Astrocyte (in vitro differentiated cells and primary cell): ENCODE results near the gene CLCN6. TPM values are rescaled to one million over a fixed set of nuclear protein-coding genes. Genes with fewer than 3 reads are reported as not detected.

Source experiments
- DNase-seq: peaks from one replicate; pipeline ENCODE4 v3.0.0-alpha.2; 2010; ENCODE audit warnings: low read depth
- FAIRE-seq: peaks from 2 replicates; lab custom pipeline; 2011; peaks lifted over from hg19 to GRCh38; lab: Jason Lieb, UNC
- H2AFZ ChIP-seq: 2 replicates; pipeline ENCODE4 v1.6.0; 2012; ENCODE audit warnings: low read depth, low read length, inconsistent platforms
- H3K27ac ChIP-seq: 2 replicates; pipeline ENCODE4 v1.5.1; 2011; ENCODE audit warnings: low read depth, low read length, inconsistent platforms
- H3K27me3 ChIP-seq: 2 replicates; pipeline ENCODE4 v1.6.0; 2011; ENCODE audit warnings: low read length, inconsistent platforms; ENCODE audit not compliant: insufficient read depth
- H3K36me3 ChIP-seq: 2 replicates; pipeline ENCODE4 v1.5.1; 2011; ENCODE audit warnings: low read length, inconsistent platforms; ENCODE audit not compliant: insufficient read depth
- H3K4me1 ChIP-seq: 2 replicates; pipeline ENCODE4 v1.5.1; 2011; ENCODE audit warnings: low read length, inconsistent platforms; ENCODE audit not compliant: insufficient read depth
- H3K4me2 ChIP-seq: 2 replicates; pipeline ENCODE4 v1.6.0; 2012; ENCODE audit warnings: low read length, inconsistent platforms
- H3K4me3 ChIP-seq: 2 replicates; pipeline ENCODE4 v1.5.1; 2011; ENCODE audit warnings: low read depth, mild to moderate bottlenecking, low read length, inconsistent platforms; ENCODE audit not compliant: insufficient read depth
- H3K79me2 ChIP-seq: 2 replicates; pipeline ENCODE4 v1.6.0; 2012; ENCODE audit warnings: mild to moderate bottlenecking, low read length, inconsistent platforms; ENCODE audit not compliant: insufficient read depth
- H3K9ac ChIP-seq: 2 replicates; pipeline ENCODE4 v1.6.0; 2012; ENCODE audit warnings: mild to moderate bottlenecking, low read length, inconsistent platforms
- H3K9me3 ChIP-seq: 2 replicates; pipeline ENCODE4 v1.5.1; 2012; ENCODE audit warnings: low read depth, mild to moderate bottlenecking, low read length, inconsistent platforms; ENCODE audit not compliant: insufficient read depth
- H4K20me1 ChIP-seq: 2 replicates; pipeline ENCODE4 v1.6.0; 2012; ENCODE audit warnings: low read length, inconsistent platforms; ENCODE audit not compliant: insufficient read depth
- H3K27ac Mint-ChIP-seq: one replicate; pipeline ENCODE4 v1.8.0; 2021; ENCODE audit warnings: mild to moderate bottlenecking, mixed read lengths; ENCODE audit not compliant: unreplicated experiment
- H3K27me3 Mint-ChIP-seq: one replicate; pipeline ENCODE4 v1.8.0; 2021; ENCODE audit warnings: low read depth, mixed read lengths; ENCODE audit not compliant: unreplicated experiment
- H3K36me3 Mint-ChIP-seq: one replicate; pipeline ENCODE4 v1.8.0; 2021; ENCODE audit warnings: low read depth, mixed read lengths; ENCODE audit not compliant: unreplicated experiment
- H3K4me1 Mint-ChIP-seq: one replicate; pipeline ENCODE4 v1.8.0; 2021; ENCODE audit warnings: low read depth, mixed read lengths; ENCODE audit not compliant: unreplicated experiment
- H3K4me3 Mint-ChIP-seq: one replicate; pipeline ENCODE4 v1.8.0; 2021; ENCODE audit warnings: mild to moderate bottlenecking, moderate library complexity, mixed read lengths; ENCODE audit not compliant: unreplicated experiment
- H3K9me3 Mint-ChIP-seq: one replicate; pipeline ENCODE4 v1.8.0; 2021; ENCODE audit warnings: mild to moderate bottlenecking, mixed read lengths; ENCODE audit not compliant: unreplicated experiment
- CTCF ChIP-seq: IDR thresholded peaks from 2 replicates; pipeline ENCODE4 v1.5.1; 2011; ENCODE audit warnings: low read depth, mild to moderate bottlenecking, inconsistent platforms, low read length, moderate library complexity; ENCODE audit not compliant: insufficient read depth
- EZH2 ChIP-seq: IDR thresholded peaks from 2 replicates; pipeline ENCODE4 v1.6.1; 2012; ENCODE audit warnings: mild to moderate bottlenecking, low read length, inconsistent platforms; ENCODE audit not compliant: insufficient read depth
- total RNA-seq: library from RNA; stranded (reverse); gene quantifications from 2 replicates; pipeline ENCODE4 v1.2.1, GENCODE V29; 2021

CLCN6 gene
- total RNA-seq, 1 donor from 2014 or later = 22.4 TPM

GRCh38 chr1:11766429-11766776 lies 39.6 kb upstream of the CLCN6 start:
- Mint-ChIP-seq H3K36me3 (peaks cover 2% of the 10 kb centered on the region), H3K27ac (no peak overlapping the region), H3K4me1 (no peaks in the 10 kb centered on the region), H3K27me3 (peaks cover 35% of the 10 kb centered on the region), H3K4me3 (no peak overlapping the region), H3K9me3 (no peaks in the 10 kb centered on the region)
- Histone ChIP-seq H3K9ac (no peak overlapping the region), H4K20me1 (no peaks in the 10 kb centered on the region), H3K4me2 (no peak overlapping the region), H3K79me2 (no peaks in the 10 kb centered on the region), H3K27me3 (peaks cover 18% of the 10 kb centered on the region), H2AFZ (no peak overlapping the region), H3K36me3 (no peaks in the 10 kb centered on the region), H3K4me3 (no peak overlapping the region), H3K27ac (no peak overlapping the region), H3K9me3 (no peaks in the 10 kb centered on the region), H3K4me1 (no peaks in the 10 kb centered on the region)
- FAIRE-seq (no peak), DNase-seq (no peak)
- TF ChIP-seq CTCF = no peak

- Histone ChIP-seq H3K4me2 (no peak overlapping the region), H2AFZ (no peak overlapping the region), H3K9me3 (no peaks in the 10 kb centered on the region), H3K9ac (no peak overlapping the region), H3K4me1 (no peaks in the 10 kb centered on the region), H3K4me3 (no peak overlapping the region), H3K79me2 (no peaks in the 10 kb centered on the region), H3K27ac (no peak overlapping the region), H4K20me1 (no peaks in the 10 kb centered on the region), H3K36me3 (no peaks in the 10 kb centered on the region), H3K27me3 (peaks cover 8% of the 10 kb centered on the region)
- no peaks in the 10 kb centered on the region for H3K36me3 Mint-ChIP-seq
- H3K27me3 Mint-ChIP-seq = peaks cover 24% of the 10 kb centered on the region
- no peaks in the 10 kb centered on the region for H3K4me1 Mint-ChIP-seq
- H3K27ac Mint-ChIP-seq = no peak overlapping the region
- FAIRE-seq = no peak
- H3K9me3 Mint-ChIP-seq = no peaks in the 10 kb centered on the region
- no peak for TF ChIP-seq EZH2
- TF ChIP-seq CTCF = no peak
- H3K4me3 Mint-ChIP-seq = no peak overlapping the region
- DNase-seq = no peak
Observed at GRCh38 chr1:11767922-11768704, 37.9 kb upstream of the CLCN6 start.

GRCh38 chr1:11768821-11769220 lies 37.2 kb upstream of the CLCN6 start:
- FAIRE-seq = no peak
- H3K4me1 Mint-ChIP-seq = no peaks in the 10 kb centered on the region
- no peaks in the 10 kb centered on the region for H3K79me2 ChIP-seq

More at GRCh38 chr1:11768821-11769220, 37.2 kb upstream of the CLCN6 start:
- H2AFZ ChIP-seq = no peak overlapping the region
- no peak overlapping the region for H3K4me2 ChIP-seq
- Mint-ChIP-seq H3K27me3 (peaks cover 19% of the 10 kb centered on the region), H3K36me3 (no peaks in the 10 kb centered on the region), H3K9me3 (no peaks in the 10 kb centered on the region), H3K4me3 (no peak overlapping the region), H3K27ac (no peak overlapping the region)
- H3K4me1 ChIP-seq = no peaks in the 10 kb centered on the region
- H4K20me1 ChIP-seq = no peaks in the 10 kb centered on the region
- H3K9ac ChIP-seq = no peak overlapping the region
- DNase-seq = no peak
- TF ChIP-seq CTCF (no peak), EZH2 (no peak)
- H3K27ac ChIP-seq = no peak overlapping the region
- H3K27me3 ChIP-seq = peaks cover 8% of the 10 kb centered on the region
- no peaks in the 10 kb centered on the region for H3K36me3 ChIP-seq
- no peak overlapping the region for H3K4me3 ChIP-seq
- H3K9me3 ChIP-seq = no peaks in the 10 kb centered on the region
